ENCODE data around the gene CBR1. TPM values are rescaled to one million over a fixed set of nuclear protein-coding genes. Genes with fewer than 3 reads are reported as not detected.

Gene CBR1
- total and polyA plus RNA-seq, 2 of the 13 experiments (the other 11 are each of a cell fraction or from before 2014, with no cell fraction given): 33.7 to 38.7 TPM

GRCh38 chr21:36069713-36070583 is at the start of gene CBR1 (continued):
- no peak for TF ChIP-seq ZNF670 (CRISPR knock-in tag; IDR thresholded peaks at IDR 0.05; ENCODE audit: borderline replicate concordance)
- TF ChIP-seq NFYB (CRISPR knock-in tag; IDR thresholded peaks at IDR 0.05): peak; percentile 53; the same call in 1 of the 2 replicates
- TF ChIP-seq PHF20 (CRISPR knock-in tag; IDR thresholded peaks at IDR 0.05): 0 out of 2 replicates have a peak, but pooled peaks have one; percentile 17
- no peak for TF ChIP-seq ZNF317 (CRISPR knock-in tag; IDR thresholded peaks at IDR 0.05)
- TF ChIP-seq ZNF644 (CRISPR knock-in tag; IDR thresholded peaks at IDR 0.05; ENCODE audit: low read depth): 0 out of 2 replicates have a peak, but pooled peaks have one; percentile 7
- TF ChIP-seq, protein P1, sequence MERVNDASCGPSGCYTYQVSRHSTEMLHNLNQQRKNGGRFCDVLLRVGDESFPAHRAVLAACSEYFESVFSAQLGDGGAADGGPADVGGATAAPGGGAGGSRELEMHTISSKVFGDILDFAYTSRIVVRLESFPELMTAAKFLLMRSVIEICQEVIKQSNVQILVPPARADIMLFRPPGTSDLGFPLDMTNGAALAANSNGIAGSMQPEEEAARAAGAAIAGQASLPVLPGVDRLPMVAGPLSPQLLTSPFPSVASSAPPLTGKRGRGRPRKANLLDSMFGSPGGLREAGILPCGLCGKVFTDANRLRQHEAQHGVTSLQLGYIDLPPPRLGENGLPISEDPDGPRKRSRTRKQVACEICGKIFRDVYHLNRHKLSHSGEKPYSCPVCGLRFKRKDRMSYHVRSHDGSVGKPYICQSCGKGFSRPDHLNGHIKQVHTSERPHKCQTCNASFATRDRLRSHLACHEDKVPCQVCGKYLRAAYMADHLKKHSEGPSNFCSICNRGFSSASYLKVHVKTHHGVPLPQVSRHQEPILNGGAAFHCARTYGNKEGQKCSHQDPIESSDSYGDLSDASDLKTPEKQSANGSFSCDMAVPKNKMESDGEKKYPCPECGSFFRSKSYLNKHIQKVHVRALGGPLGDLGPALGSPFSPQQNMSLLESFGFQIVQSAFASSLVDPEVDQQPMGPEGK (CRISPR knock-in tag; IDR thresholded peaks at IDR 0.05): peak; percentile 42; the same call in 1 of the 2 replicates
- TF ChIP-seq ZNF720 (CRISPR knock-in tag; IDR thresholded peaks at IDR 0.05): no peak
- TF ChIP-seq, protein P2, sequence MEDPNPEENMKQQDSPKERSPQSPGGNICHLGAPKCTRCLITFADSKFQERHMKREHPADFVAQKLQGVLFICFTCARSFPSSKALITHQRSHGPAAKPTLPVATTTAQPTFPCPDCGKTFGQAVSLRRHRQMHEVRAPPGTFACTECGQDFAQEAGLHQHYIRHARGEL (CRISPR knock-in tag; IDR thresholded peaks at IDR 0.05): no peak
- no peak for TF ChIP-seq ZNF335 (CRISPR knock-in tag; IDR thresholded peaks at IDR 0.05)
- TF ChIP-seq ZMYM4 (CRISPR knock-in tag; IDR thresholded peaks at IDR 0.05): peak; percentile 90
- no peak for TF ChIP-seq ZNF629 (CRISPR knock-in tag; conservative IDR thresholded peaks at IDR 0.05)
- TF ChIP-seq ZNF746 (CRISPR knock-in tag; IDR thresholded peaks at IDR 0.05): no peak
- 0 out of 2 replicates have a peak, but pooled peaks have one; percentile 13 for TF ChIP-seq RXRB (CRISPR knock-in tag; IDR thresholded peaks at IDR 0.05; ENCODE audit: borderline replicate concordance)
- no peak for TF ChIP-seq ZNF333 (CRISPR knock-in tag; IDR thresholded peaks at IDR 0.05; ENCODE audit: borderline replicate concordance)
- 0 out of 2 replicates have a peak, but pooled peaks have one; percentile 16 for TF ChIP-seq ZNF446 (CRISPR knock-in tag; IDR thresholded peaks at IDR 0.05)
- TF ChIP-seq ZNF142 (CRISPR knock-in tag; IDR thresholded peaks at IDR 0.05): 0 out of 2 replicates have a peak, but pooled peaks have one; percentile 43
- no peak for TF ChIP-seq PPARG (CRISPR knock-in tag; conservative IDR thresholded peaks at IDR 0.05)
- TF ChIP-seq ERF (CRISPR knock-in tag; IDR thresholded peaks at IDR 0.05): no peak; the same call in 1 of the 2 replicates
- no peak for TF ChIP-seq RFXANK (CRISPR knock-in tag; IDR thresholded peaks at IDR 0.05)
- peak; percentile 34; the same call in 1 of the 2 replicates for TF ChIP-seq DR1 (CRISPR knock-in tag; IDR thresholded peaks at IDR 0.05)
- peak; percentile 72 for TF ChIP-seq TAF1 (CRISPR knock-in tag; IDR thresholded peaks at IDR 0.05)
- 0 out of 2 replicates have a peak, but pooled peaks have one; percentile 22 for TF ChIP-seq MIXL1 (CRISPR knock-in tag; IDR thresholded peaks at IDR 0.05)
- peak; percentile 66 for TF ChIP-seq POLR2G (IDR thresholded peaks at IDR 0.05; ENCODE audit: low read depth, low read length)
- peak; percentile 38 to 77; a peak in 3 of 4 replicates for TF ChIP-seq POLR2A (IDR thresholded peaks at IDR 0.05; ENCODE audit: insufficient read depth in 1 of 2, low read depth in 2 of 2, low read length in 2 of 2)
